SK-MEL-5 (cell line): Measurements from ENCODE around the gene TRIM23. TPM values are rescaled to one million over a fixed set of nuclear protein-coding genes. Genes with fewer than 3 reads are reported as not detected.
"Not testable (repeated sequence)": the region's sequence is repeated elsewhere in the genome, so short reads cannot be mapped to it uniquely, and the experiment has no call there.

Experiments used
- DNase-seq: peaks from one replicate; pipeline ENCODE4 v3.0.0-alpha.2; 2016; ENCODE audit warnings: low read depth, low spot score
- in situ Hi-C: cut with HindIII; loops from 2 replicates; pipeline ENCODE4 v1.10.0; 2016; ENCODE audit warnings: low sequenced_read_pairs, high pct_unique_total_duplicates, low pct_unique_long_range_greater_than_20kb
- total RNA-seq: library from RNA; depleted of rRNA; stranded (reverse); fragments of >200 nt; shearing (Covaris generic); gene quantifications from 2 replicates; pipeline ENCODE4 v1.2.3, GENCODE V29; 2014

Gene TRIM23
- total RNA-seq, 1 experiment from 2014 or later, result 16.5 TPM

DNA sequence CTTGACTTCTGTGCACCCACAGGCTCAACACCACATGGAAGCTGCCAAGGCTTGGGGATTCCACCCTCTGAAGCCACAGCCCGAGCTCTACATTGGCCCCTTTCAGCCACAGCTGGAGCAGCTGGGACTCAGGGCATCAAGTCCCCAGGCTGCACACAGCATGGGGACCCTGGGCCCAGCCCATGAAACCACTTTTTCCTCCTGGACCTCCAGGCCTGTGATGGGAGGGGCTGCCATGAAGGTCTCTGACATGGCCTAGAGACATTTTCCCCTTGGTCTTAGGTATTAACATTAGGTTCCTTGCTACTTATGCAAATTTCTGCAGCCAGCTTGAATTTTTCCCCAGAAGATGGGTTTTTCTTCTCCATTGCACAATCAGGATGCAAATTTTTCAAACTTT lies 22.4 kb downstream of the TRIM23 start:
- in situ Hi-C loops, DNase-seq: not testable (repeated sequence)

DNA sequence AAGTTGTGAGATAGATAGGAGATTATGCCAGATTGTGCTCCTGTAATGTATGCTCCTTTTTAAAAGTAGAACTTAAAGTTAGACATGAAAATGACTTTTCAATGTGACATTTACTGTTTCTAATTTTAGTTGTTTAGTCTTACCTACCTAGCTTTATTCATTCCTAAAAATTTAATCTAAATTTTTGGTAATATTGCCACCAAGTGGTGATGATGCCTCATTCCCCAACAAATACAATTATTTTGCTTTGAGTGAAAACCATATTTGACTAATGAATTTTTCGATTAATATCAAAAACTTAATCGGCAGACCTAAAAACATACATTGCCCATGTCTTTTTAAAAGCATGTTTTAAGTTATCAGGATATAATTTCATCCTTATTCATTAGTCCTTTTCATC lies 35.4 kb downstream of the TRIM23 start:
- in situ Hi-C loops, result no loop called here
- peak; percentile 16 for DNase-seq

DNA sequence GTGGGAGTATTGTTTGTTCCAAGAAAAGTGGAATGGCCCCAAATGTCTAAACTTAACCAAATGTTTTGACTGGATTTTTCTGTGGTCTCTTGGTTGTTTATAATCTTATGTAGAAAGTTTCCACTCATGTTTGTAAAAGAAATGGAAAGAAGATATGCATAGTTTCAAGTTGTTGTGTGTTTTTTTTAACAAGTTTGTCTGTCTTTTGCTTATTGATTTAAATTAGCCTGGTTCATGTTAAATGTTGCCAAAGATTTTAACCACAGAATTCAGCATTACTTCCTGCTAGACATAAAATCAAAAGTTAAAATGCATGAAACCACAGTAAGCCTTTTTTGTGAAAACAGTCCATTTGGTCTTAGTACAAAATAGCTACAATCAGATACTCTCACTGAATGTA lies 47.0 kb downstream of the TRIM23 start:
- DNase-seq, result no peak
- in situ Hi-C loops, result no loop called here

DNA sequence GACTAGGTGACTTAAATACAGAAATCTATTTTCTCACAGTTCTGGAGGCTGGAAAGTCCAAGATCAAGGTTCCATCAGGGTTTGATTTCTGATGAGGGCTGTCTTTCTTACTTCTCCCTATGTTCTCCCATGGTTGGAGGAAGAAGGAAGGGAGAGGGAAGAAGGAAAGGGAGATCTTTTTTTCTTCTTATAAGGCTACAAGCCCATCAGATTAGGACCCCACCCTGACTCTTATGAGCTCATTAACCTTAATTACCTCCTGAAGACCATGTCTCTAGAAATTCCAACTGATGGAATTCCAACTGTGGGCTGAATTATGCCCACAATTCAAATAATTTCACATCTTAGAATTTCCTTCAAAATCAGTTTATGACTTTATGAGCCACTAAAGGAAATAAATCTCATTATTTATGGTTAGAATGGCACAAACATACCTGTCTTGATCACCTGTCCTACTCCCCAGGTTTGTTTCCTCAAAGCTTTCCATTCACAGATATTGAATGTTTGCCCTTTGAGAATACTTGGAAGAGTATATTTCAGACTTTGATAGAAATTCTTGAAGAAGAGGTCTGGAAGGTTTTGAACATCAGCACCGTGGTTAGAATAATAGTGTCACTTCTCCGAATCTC lies 53.4 kb downstream of the TRIM23 start:
- no peak for DNase-seq
- in situ Hi-C loops, result no loop called here

DNA sequence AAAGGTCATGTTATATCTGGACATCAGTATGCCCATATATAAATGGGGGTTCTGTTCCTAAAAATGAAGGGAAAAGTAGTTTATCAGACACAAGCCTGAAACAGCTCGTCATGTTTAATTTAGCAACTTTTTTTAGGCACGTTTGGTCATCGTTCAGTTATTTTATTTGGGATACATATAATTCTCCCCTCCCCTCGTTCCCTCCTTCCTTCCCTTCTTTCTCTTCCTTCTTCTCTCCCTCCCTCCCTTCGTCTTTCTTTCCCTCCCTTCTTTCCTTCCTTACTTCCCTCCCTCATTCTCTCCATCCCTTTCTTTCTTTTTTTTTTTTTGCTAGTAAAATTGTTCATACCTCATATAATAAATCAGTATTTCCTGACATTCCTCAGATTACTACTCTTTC lies 57.6 kb downstream of the TRIM23 start:
- in situ Hi-C loops, result no loop called here
- DNase-seq, result no peak

DNA sequence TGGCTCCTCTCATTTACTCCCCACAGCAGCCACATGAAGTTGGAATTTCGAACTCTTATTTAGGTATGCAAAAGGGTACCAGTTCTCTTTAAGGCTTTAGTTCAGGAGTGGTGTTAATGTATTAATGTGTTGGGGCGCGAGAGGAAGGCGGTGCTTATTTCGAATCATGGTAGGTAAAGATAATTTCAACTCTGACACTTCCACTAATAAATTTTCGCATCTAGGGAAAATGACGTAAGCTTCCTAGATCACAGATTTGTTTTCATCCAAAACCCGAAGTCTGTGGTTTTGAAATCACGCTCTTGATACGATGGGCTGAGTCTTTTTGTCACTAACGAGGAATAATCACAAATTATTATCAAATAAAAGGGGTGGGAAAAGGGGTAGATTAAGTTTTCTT lies 60.4 kb downstream of the TRIM23 start:
- DNase-seq, result peak; percentile 13
- in situ Hi-C loops, result no loop called here

DNA sequence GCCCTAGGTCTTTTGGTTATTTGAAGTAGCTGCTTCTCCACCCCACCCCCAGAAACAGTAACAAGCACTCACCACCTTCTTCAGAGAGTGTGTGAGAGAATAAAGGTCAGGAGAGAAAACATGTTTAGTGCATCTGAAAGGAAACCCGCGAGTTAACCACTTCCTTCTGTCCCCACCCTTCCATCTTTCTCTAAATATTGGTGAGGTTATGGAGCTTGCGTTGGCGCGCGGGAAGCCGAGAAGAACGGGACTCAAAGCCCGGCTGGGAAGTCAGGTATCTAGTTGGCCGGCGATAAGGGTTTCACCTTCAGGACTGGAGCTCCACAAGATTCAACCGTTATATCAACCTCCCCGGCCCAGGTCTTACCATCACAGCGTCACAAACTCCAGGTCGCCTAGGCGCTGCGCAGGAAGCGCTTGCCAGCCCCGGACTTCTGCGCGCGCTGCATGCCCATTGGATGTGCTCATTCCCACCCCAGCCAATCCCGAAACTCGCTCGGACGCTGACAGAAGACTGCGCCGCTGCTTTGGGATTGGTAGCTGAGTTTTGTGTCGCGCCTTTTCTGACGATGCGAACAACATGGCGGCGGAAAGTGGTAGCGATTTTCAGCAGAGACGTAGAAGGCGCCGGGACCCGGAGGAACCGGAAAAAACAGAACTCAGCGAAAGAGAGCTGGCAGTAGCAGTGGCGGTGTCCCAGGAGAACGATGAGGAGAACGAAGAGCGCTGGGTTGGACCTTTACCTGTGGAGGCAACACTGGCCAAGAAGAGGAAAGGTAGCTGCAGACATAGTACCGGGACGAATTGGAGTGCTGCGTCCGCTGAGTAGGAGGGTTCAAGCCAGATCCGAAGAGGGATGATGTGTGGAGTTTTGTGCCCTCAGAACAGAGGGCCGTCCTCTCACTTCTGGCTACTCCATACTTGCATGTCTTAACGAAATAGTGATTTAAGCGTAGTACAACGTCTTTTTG lies 61.1 kb downstream of the TRIM23 start, which contains the start of the genes CENPK and PPWD1:
Gene CENPK (minus strand): TSS at position 438 of the 971 bp plus-strand sequence. CDS start 8,261 bp downstream, outside the sequence.
Gene PPWD1 (plus strand): TSS at position 566 of the 971 bp plus-strand sequence. CDS start 15 bp downstream, at position 581.
- peak; percentile 98 for DNase-seq
- in situ Hi-C loops, result no loop called here

DNA sequence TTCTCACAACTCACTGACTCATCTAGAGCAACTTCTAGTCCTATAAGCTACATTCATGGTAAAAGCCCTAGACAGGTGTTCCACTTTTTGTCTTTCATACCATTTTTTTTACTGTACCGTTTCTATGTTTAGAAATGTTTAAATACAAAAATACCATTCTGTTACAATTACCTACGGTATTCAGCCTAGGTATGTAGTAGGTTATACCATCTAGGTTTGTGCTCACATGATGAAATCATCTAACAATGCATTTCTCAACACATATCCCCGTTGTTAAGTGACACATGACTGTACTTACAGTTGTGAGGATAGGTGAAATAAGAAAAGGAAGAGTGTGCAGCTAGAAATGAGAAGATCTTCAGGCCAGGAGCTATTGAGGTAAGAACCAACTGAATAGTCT lies 67.4 kb downstream of the TRIM23 start:
- no peak for DNase-seq
- in situ Hi-C loops, result no loop called here

DNA sequence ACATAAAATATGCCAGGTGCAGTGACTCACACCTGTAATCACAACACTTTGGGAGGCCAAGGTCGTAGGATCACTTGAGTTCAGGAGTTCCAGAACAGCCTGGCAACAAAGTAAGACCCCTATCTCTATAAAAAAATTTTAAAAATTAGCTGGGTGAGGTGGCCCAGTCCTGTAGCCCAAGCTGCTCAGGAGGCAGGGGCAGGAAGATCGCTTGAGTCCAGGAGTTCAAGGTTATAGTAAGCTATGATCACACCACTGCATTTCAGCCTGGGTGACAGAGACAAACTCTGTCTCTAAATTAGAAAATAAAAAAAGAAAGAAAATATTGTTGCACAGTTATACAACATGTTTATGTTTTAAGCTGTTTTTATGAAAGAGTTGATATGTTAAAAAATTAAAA lies 68.0 kb downstream of the TRIM23 start:
- in situ Hi-C loops, result no loop called here
- DNase-seq, result no peak

DNA sequence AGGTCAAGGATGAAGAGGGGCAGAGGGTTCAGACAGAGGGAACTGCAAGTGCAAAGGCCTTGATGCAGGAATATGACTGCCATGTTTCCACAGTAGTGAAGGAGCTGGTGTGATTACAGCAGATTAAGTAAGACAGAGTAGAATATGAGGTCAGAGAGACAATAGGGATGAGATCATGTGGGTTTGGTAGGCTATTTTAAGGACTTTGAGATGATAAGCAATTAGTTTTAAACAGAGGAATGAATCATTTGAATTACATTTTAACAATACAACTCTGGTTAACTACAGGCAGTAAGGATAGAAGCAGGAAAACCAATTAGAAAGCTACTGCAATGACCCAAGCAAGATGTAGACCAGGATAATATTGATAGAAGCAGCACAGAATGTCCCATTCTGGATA lies 68.8 kb downstream of the TRIM23 start:
- in situ Hi-C loops, result no loop called here

DNA sequence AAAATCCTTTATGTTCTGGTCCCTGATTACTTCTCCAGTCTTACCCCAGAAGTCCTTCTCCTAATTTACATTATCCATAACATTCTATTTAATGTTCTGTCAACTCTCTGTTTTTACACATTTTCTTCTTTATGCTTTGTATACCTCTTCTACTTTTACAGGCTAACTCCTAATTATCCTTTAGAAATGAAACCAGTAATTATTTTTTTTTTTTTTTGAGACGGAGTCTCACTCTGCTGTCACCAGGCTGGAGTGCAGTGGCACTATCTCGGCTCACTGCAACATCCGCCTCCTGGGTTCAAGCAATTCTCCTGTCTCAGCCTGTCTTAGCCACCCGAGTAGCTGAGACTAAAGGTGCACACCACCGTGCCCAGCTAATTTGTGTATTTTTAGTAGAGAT lies 70.2 kb downstream of the TRIM23 start:
- in situ Hi-C loops, result no loop called here
- DNase-seq, result no peak

More for the DNA sequence above, 68.8 kb downstream of the TRIM23 start:
- DNase-seq, result no peak

DNA sequence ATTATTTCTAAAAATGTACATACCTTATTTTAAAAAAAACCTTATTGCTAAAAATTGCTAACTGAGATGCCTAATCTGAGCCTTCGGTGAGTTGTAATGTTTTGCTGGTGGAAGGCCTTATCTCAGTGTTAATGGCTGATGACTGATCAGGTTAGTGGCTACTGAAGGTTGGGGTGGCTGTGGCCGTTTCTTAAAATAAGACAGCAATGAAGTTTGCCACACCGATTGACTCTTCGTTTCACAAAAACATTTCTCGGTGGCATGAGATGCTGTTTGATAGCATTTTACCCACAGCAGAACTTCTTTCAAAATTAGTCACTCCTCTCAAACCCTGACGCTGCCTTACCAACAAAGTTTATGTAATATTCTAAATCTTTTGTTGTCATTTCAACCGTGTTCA lies 75.9 kb downstream of the TRIM23 start:
- no peak for DNase-seq
- in situ Hi-C loops, result no loop called here

DNA sequence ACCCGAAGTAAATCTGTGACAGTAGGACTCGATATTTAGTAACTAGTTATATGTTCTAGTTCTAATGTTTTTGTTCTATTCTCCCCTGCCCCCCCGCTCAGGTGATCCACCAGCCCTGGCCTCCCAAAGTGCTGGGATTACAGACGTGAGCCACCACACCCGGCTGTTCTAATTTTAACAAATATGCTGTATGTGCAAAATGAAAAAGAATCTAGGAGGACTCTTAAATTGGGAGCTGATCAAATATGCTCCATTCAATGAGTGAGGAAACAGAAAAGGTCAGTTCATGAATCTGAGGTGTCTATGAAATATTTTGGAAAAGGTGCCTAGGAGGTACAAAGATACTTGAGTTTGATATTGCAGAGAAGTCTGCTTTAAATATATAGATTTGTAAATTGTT lies 78.0 kb downstream of the TRIM23 start:
- no peak for DNase-seq

DNA sequence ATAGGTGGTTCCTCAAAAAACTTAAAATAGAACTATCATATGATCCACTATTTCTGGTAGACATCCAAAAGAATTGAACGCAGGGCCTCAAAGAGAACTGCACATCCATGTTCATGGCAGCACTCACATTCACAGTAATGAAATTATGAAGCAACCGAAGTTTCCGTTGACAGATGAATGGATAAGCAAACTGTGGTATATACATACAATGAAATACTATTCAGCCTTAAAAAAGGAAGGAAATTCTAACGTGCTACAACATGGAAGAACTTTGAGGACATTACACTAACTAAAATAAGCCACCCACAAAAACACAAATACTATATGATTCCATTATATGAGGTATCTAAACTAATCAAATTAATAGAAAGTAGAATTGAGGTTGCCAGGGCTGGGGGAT lies 79.7 kb downstream of the TRIM23 start:
- no peak for DNase-seq
- in situ Hi-C loops, result no loop called here

More for the DNA sequence above, 78.0 kb downstream of the TRIM23 start:
- in situ Hi-C loops, result no loop called here

DNA sequence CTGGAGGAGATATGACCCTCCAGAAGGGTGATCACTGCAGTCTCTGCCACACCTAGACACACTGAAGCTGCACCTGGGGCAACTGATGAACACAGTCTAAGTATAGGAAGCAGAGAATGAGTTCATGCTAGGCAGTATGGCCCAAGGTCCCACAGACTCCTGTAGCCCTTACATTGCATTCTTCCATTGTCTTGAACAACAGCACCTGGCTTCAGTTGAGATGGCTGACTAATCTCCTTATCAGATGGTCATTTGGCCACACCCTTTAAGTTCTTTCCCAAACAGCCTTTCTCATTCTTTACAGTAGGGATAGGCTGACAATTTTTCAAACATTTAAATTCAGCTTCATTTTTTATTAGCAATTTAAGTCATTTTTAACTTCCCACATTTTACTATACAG lies 84.3 kb downstream of the TRIM23 start:
- in situ Hi-C loops, result no loop called here
- no peak for DNase-seq
